ENCODE data around the gene CPD.

Gene CPD

GRCh38 chr17:30517786-30518185 lies 139.1 kb downstream of the CPD start:
- no peak for DNase-seq

GRCh38 chr17:30519166-30519565 lies 140.4 kb downstream of the CPD start:
- DNase-seq = no peak

All from right hindlimb (tissue), 1 donor.